ENCODE data around the gene NHSL1. TPM values are rescaled to one million over a fixed set of nuclear protein-coding genes. Genes with fewer than 3 reads are reported as not detected.

The NHSL1 gene
- total and polyA plus RNA-seq, 9 of the 15 experiments (the other 6 are each of a cell fraction or from before 2014, with no cell fraction given), result 0.09 to 0.20 TPM; not detected in 7

DNA sequence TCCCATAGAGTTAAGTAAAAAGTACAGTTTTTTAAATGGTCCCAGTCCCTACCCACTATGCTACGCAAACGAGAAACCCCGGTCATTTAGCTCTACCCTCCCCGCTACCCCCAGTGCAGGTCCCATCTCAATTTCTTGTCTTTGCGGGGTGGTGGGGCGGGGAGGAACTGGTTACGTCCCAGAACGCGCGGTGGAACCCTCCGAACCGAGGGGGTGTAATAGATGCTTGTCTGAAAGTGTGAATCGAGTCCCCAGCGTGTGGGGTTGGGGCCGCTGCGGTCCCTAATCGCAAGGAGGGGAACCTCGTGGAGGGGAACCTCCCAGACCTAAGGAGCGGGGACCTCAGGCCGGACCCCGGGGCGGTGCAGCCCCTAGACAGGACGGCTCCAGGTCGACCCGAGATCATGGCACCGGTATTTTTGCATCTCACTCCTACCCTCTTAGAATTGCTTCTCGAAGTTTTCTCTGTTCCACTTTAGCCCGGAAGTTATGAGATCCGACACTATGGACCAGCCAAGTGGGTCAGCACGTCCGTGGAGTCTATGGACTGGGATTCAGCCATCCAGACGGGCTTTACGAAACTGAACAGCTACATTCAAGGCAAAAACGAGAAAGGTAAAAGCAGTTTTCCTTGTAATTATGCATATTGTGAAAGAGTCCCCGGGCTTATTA lies 94.5 kb downstream of the NHSL1 start (continued):
- TF ChIP-seq ZC3H8 (IDR thresholded peaks at IDR 0.05), result no peak
- no peak for TF ChIP-seq MED1 (CRISPR knock-in tag; IDR thresholded peaks at IDR 0.05; ENCODE audit: borderline replicate concordance)
- TF ChIP-seq, protein P1, sequence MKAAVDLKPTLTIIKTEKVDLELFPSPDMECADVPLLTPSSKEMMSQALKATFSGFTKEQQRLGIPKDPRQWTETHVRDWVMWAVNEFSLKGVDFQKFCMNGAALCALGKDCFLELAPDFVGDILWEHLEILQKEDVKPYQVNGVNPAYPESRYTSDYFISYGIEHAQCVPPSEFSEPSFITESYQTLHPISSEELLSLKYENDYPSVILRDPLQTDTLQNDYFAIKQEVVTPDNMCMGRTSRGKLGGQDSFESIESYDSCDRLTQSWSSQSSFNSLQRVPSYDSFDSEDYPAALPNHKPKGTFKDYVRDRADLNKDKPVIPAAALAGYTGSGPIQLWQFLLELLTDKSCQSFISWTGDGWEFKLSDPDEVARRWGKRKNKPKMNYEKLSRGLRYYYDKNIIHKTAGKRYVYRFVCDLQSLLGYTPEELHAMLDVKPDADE (conservative IDR thresholded peaks at IDR 0.05; ENCODE audit: control insufficient read depth, low read depth, low read length), result 0 out of 2 replicates have a peak, but pooled peaks have one; percentile 36
- TF ChIP-seq POLR2AphosphoS5 (IDR thresholded peaks at IDR 0.05; ENCODE audit: control insufficient read depth, insufficient read depth, low read depth, low read length), result no peak
- TF ChIP-seq HNRNPL (IDR thresholded peaks at IDR 0.05; ENCODE audit: low read depth, low read length), result no peak
- TF ChIP-seq, protein P2, sequence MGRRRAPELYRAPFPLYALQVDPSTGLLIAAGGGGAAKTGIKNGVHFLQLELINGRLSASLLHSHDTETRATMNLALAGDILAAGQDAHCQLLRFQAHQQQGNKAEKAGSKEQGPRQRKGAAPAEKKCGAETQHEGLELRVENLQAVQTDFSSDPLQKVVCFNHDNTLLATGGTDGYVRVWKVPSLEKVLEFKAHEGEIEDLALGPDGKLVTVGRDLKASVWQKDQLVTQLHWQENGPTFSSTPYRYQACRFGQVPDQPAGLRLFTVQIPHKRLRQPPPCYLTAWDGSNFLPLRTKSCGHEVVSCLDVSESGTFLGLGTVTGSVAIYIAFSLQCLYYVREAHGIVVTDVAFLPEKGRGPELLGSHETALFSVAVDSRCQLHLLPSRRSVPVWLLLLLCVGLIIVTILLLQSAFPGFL (CRISPR knock-in tag; IDR thresholded peaks at IDR 0.05), result no peak
- no peak for TF ChIP-seq XRCC4 (IDR thresholded peaks at IDR 0.05; ENCODE audit: extremely low read depth, insufficient read depth, insufficient read length)
- no peak for TF ChIP-seq MECOM (CRISPR knock-in tag; IDR thresholded peaks at IDR 0.05)
- TF ChIP-seq TAF9B (IDR thresholded peaks at IDR 0.05; ENCODE audit: partially characterized antibody), result no peak
- no peak for TF ChIP-seq CEBPB (tag; IDR thresholded peaks at IDR 0.05)
- no peak for TF ChIP-seq L3MBTL2 (IDR thresholded peaks at IDR 0.05)
- TF ChIP-seq C11orf30 (IDR thresholded peaks at IDR 0.05; ENCODE audit: low read depth), result no peak
- TF ChIP-seq, protein P3, sequence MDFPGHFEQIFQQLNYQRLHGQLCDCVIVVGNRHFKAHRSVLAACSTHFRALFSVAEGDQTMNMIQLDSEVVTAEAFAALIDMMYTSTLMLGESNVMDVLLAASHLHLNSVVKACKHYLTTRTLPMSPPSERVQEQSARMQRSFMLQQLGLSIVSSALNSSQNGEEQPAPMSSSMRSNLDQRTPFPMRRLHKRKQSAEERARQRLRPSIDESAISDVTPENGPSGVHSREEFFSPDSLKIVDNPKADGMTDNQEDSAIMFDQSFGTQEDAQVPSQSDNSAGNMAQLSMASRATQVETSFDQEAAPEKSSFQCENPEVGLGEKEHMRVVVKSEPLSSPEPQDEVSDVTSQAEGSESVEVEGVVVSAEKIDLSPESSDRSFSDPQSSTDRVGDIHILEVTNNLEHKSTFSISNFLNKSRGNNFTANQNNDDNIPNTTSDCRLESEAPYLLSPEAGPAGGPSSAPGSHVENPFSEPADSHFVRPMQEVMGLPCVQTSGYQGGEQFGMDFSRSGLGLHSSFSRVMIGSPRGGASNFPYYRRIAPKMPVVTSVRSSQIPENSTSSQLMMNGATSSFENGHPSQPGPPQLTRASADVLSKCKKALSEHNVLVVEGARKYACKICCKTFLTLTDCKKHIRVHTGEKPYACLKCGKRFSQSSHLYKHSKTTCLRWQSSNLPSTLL (IDR thresholded peaks at IDR 0.05), result no peak

Data from K562 (cell line).